GM12865 (cell line): ENCODE data around the gene CEP131.

Experiments used
- DNase-seq: peaks from one replicate; pipeline ENCODE4 v3.0.0; 2010; ENCODE audit warnings: low read depth
- H3K4me3 ChIP-seq: 2 replicates; pipeline ENCODE4 v1.5.1; 2011; ENCODE audit warnings: mild to moderate bottlenecking, low read depth, low read length, control low read depth
- TF ChIP-seq, protein P1 (sequence below): IDR thresholded peaks from 2 replicates; pipeline ENCODE4 v1.5.1; 2011; ENCODE audit warnings: low read length, control low read depth, low read depth, inconsistent platforms; ENCODE audit not compliant: insufficient read depth; ENCODE audit errors: missing control alignments

The CEP131 gene

GRCh38 chr17:81187586-81188490, 34.9 kb downstream of the CEP131 start:
- no peak overlapping the region for H3K4me3 ChIP-seq
- TF ChIP-seq, protein P1, sequence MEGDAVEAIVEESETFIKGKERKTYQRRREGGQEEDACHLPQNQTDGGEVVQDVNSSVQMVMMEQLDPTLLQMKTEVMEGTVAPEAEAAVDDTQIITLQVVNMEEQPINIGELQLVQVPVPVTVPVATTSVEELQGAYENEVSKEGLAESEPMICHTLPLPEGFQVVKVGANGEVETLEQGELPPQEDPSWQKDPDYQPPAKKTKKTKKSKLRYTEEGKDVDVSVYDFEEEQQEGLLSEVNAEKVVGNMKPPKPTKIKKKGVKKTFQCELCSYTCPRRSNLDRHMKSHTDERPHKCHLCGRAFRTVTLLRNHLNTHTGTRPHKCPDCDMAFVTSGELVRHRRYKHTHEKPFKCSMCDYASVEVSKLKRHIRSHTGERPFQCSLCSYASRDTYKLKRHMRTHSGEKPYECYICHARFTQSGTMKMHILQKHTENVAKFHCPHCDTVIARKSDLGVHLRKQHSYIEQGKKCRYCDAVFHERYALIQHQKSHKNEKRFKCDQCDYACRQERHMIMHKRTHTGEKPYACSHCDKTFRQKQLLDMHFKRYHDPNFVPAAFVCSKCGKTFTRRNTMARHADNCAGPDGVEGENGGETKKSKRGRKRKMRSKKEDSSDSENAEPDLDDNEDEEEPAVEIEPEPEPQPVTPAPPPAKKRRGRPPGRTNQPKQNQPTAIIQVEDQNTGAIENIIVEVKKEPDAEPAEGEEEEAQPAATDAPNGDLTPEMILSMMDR, result no peak
- no peak for DNase-seq

DNA sequence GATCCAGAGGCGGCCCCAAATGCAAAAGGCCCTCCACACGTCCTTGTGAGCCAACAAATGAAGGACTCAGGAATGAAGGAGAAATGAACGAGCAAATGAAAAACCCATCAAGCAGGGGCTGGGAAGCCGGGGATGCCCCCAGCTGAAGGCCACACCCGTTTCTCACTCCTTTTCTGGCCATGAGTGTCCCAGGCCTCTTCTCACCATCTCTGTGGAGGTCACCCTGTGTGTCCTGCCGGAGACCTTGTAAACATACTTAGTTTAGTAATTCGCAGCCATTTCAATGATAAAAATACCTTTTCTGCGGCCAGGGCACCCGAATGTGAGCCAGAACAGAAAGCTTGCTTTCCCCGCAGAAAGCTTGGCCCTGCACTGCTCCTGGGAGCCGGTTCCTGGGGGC, 35.6 kb downstream of the CEP131 start:
- H3K4me3 ChIP-seq, result no peak overlapping the region
- DNase-seq, result no peak
- TF ChIP-seq, protein P1, result no peak

- no peak overlapping the region for H3K4me3 ChIP-seq
- TF ChIP-seq, protein P1, result no peak
- DNase-seq, result no peak
These were observed 36.6 kb downstream of the CEP131 start for GRCh38 chr17:81186203-81186602.

DNA sequence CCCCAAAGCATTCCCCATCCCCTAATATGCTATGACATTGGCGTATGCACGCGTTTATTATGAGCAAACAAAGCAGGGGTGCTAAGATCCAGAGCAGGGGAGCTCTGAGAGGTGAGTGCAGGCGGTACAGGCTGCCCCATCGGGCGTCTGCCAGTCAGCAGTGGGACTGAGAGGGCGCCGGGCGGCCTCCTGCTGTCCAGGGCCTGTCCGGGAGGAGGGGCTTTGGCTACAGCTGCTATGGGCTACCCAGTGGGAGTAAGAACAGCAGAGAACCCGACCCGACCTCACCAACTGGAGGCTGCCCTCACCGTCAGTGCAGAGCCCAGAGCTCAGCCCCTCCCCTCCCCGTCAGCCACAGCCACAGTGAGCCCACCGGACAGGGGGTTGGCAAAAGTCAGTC, 38.2 kb downstream of the CEP131 start:
- TF ChIP-seq, protein P1, result no peak
- no peak overlapping the region for H3K4me3 ChIP-seq
- DNase-seq, result no peak

GRCh38 chr17:81183807-81184206, 39.0 kb downstream of the CEP131 start:
- DNase-seq, result no peak
- TF ChIP-seq, protein P1, result no peak
- H3K4me3 ChIP-seq, result no peak overlapping the region

DNA sequence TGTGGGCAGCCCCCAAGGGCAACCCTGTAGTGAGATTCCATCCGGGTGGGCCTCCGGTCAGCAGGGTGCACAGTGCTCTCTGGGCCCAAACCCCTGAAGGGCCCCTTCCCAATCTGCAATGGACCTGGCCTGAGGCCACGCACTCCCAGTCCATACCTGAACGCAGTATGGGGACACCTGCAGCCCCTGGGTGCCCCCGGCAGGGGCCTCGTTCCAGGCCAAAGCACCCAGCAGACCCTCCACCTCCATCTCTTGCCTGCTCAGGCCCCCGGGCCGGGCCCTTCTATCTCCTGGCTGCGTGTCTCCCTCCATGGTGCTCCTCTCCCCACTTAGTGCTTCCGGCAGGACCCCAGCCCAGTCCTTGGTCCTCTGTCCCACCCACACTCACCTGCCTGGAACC, 39.4 kb downstream of the CEP131 start:
- no peak for DNase-seq
- TF ChIP-seq, protein P1, result no peak
- no peak overlapping the region for H3K4me3 ChIP-seq
